HFF-Myc (cell line): ENCODE measurements around the gene ANKRD63.

Source experiments
- DNase-seq: peaks from one replicate; pipeline ENCODE4 v3.0.0-alpha.2; 2011; ENCODE audit warnings: low read depth; ENCODE audit errors: extremely low read depth
- H3K4me3 ChIP-seq: replicated peaks from 2 replicates; pipeline ENCODE4 v1.5.1; 2011; ENCODE audit warnings: low read depth, mild to moderate bottlenecking, control low read depth, low read length
- CTCF ChIP-seq: IDR thresholded peaks from 2 replicates; pipeline ENCODE4 v1.5.1; 2012; ENCODE audit warnings: mild to moderate bottlenecking, low read depth, low read length, control low read depth; ENCODE audit errors: missing control alignments

ANKRD63 gene

GRCh38 chr15:40282869-40283614, at the start of gene ANKRD63:
Gene ANKRD63 (minus strand): TSS chr15:40283064. CDS start chr15:40282586, 478 bp downstream.
- H3K4me3 ChIP-seq, result peak within 1 kb of the TSS; percentile 21
- no peak for TF ChIP-seq CTCF
- no peak for DNase-seq

GRCh38 chr15:40332113-40332781, 49.4 kb upstream of the ANKRD63 start:
- no peak for TF ChIP-seq CTCF
- DNase-seq, result no peak
- no peak overlapping the region for H3K4me3 ChIP-seq

- no peak for TF ChIP-seq CTCF
- H3K4me3 ChIP-seq, result no peak overlapping the region
- DNase-seq, result no peak
Measured at GRCh38 chr15:40331637-40332036, 48.8 kb upstream of the ANKRD63 start.

DNA sequence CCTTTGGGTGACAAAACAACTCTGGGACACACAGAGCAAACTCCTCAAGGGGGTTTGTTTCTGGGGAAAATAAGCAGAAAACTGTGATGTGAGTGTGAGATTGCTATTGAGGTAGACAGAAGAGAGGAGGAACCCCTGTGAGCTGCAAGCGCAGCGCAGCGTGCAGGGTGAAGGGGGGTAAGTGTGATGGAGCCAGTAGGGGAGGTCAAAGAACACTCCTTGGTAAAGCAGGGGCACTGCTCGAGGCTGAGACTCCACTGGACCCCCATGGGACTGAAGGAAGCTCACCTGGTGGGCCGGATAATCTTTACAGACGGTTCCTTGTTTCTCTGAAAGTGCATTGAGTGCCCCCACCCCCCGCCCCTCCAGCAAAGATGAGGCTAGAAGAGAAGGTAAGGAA, 48.2 kb upstream of the ANKRD63 start:
- no peak for TF ChIP-seq CTCF
- DNase-seq, result no peak
- no peak overlapping the region for H3K4me3 ChIP-seq

DNA sequence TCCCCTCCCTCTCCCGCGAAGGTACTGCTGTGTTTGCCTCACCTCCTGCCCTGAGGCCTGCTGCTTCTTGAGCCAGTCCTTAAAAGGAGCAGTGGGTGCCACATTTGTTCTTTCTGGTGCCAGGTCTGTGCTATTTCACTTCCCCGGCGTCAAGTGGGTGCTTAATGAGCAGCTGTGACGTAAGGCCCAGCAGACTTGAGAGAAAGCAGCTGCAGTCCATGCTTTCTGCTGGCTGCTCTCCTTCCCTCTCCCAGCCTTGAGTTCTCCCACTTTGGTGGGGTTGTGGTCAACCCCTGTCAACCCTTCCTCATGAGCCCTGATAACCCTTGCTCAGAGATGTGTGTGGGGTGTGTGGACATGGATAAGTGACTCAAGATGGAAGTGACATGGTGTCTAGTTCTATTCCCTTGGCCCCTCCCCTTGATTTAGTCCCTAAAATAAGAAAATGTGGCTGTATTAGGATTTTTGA, 47.5 kb upstream of the ANKRD63 start:
- DNase-seq, result no peak

GRCh38 chr15:40329804-40330203, 46.9 kb upstream of the ANKRD63 start:
- no peak overlapping the region for H3K4me3 ChIP-seq
- TF ChIP-seq CTCF, result no peak
- DNase-seq, result no peak

More for the DNA sequence above, 47.5 kb upstream of the ANKRD63 start:
- no peak for TF ChIP-seq CTCF
- H3K4me3 ChIP-seq, result no peak overlapping the region
